ENCODE measurements around the gene SNX4. TPM values are rescaled to one million over a fixed set of nuclear protein-coding genes. Genes with fewer than 3 reads are reported as not detected.

The SNX4 gene
- total and polyA plus RNA-seq, 3 experiments from 2014 or later = 23.3 to 50.8 (median 48.7) TPM

Other genes with a start within 250 kb of the SNX4 start
- gene ZNF148, start 144.9 kb downstream of the SNX4 start, total RNA-seq = 10 to 100 TPM; 35.4 to 39.3 TPM
- 69.6 TPM for gene ZNF148, start 144.9 kb downstream of the SNX4 start, polyA plus RNA-seq
- 10 to 100 TPM; 17.3 to 19.0 TPM for gene OSBPL11, start 75.3 kb upstream of the SNX4 start, total RNA-seq
- 7.5 TPM for gene OSBPL11, start 75.3 kb upstream of the SNX4 start, polyA plus RNA-seq

All from CD8-positive, alpha-beta memory T cell (primary cell).